ENCODE measurements around the gene SLC45A2.
"Not testable (repeated sequence)": the region's sequence is repeated elsewhere in the genome, so short reads cannot be mapped to it uniquely, and the experiment has no call there.

The SLC45A2 gene, protein sequence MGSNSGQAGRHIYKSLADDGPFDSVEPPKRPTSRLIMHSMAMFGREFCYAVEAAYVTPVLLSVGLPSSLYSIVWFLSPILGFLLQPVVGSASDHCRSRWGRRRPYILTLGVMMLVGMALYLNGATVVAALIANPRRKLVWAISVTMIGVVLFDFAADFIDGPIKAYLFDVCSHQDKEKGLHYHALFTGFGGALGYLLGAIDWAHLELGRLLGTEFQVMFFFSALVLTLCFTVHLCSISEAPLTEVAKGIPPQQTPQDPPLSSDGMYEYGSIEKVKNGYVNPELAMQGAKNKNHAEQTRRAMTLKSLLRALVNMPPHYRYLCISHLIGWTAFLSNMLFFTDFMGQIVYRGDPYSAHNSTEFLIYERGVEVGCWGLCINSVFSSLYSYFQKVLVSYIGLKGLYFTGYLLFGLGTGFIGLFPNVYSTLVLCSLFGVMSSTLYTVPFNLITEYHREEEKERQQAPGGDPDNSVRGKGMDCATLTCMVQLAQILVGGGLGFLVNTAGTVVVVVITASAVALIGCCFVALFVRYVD

DNA sequence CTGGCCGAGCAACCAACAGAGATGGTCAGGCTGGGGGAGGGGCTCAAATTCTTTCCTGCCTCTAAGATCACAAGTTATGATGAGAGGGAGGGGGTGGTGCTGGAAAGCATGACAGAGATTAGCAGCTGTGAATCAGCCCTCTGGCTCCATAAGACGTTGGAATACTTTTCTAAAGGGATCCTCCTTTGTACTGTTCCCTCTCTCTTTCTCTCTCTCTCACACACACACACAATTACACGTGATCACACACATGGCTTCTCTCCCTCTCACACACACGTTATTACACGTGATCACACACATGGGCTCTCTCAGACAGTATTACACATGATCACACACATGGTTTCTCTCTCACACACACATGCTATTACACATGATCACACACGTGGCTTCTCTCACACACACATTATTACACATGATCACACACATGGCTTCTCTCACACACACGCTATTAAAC is at the start of gene SLC45A2:
Gene SLC45A2 (minus strand): TSS at position 23 of the 454 bp plus-strand sequence. CDS start 110 bp downstream, outside the sequence.
- no peak for DNase-seq (ENCODE audit: low read depth, low spot score)

DNA sequence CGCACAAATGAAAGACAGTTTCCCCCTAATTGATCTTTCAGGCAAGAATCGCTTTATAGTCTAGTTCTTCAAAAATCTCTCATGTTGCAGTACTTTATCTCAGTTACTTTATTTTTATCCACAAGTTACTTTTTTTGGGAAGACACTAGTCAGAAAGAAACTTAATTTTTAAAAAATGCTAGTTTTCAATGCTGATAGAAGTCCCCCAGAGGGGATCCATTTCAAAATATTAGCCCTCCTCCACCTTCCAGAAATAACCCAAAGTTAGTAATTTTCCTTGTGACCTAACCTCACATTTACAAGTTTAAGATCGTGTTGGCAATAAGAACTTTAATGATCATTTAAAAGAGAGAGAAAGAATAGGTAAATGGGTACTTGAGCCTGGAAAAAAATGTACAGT is 47.5 kb upstream of the SLC45A2 start:
- no peak for DNase-seq (ENCODE audit: low read depth, low spot score)

DNA sequence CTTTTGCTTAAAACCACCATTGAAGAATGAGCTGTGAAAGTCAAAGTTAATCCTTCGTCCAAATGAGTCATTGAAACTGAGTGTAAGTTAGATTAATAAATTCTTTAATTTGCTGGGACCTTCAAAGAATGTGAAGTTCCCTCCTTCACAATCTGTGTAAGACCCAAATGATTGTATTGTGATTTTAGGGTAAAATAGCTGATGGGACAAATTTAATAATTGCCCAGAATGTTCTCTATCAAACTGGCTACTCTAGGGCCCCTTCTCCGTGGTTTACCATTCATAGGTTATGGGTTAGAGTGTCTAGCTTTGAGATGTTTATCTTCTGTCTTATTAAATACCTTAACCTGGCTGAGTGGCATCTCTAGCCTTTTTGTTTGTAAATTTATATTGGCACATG is 46.6 kb upstream of the SLC45A2 start:
- DNase-seq (ENCODE audit: low read depth, low spot score) = no peak

DNA sequence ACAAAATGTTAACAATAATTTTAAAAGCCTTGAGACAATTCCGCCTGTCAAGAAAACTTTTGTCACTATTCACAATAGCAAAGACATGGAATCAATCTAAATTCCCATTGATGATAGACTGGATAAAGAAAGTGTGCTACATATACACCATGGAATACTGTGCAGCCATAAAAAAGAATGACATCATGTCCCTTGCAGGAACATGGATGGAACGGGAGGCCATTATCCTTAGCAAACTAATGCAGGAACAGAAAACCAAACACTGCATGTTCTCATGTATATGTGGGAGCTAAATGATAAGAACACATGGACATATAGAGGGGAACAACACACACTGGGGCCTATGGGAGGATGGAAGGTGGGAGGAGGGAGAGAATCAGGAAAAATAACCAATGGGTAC is 46.1 kb upstream of the SLC45A2 start:
- not testable (repeated sequence) for DNase-seq (ENCODE audit: low read depth, low spot score)

DNA sequence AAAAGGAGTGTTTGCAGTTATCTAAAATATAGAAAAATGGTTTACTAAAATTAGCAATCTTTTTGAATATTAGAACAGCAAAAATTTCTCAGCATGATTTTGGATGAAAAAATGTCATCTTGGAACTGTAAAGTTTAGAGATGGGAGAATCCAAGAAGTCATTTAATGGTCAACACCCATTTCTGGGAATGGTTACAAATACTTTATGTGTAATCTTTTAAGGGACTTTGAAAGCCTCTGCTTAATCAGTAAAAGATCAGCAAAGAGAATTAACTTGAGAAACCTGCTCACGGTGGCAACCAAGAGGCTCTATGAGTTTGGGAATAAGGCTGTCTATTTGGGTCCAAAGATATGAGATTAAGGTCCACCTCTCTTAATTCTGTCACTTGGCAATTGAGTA is 45.6 kb upstream of the SLC45A2 start:
- no peak for DNase-seq (ENCODE audit: low read depth, low spot score)

DNA sequence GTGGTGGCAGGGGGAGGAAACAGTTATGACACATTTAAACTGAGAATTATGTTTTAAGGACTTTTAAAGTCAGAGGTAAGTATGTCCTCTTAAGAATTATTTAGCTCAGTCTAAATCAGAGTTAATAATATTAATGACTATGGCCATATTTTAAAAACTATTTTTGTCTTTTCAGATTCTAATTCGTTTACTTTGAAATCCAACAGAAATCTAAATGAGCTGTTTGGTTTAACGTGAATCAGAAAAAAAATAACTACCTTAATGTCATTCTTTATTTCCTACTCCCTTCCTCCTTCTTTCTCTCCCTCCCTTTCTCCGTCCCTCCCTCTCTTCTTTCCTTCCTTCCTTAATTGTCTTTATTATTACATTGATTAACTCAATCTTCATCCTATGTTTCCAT is 43.9 kb upstream of the SLC45A2 start:
- no peak for DNase-seq (ENCODE audit: low read depth, low spot score)

DNA sequence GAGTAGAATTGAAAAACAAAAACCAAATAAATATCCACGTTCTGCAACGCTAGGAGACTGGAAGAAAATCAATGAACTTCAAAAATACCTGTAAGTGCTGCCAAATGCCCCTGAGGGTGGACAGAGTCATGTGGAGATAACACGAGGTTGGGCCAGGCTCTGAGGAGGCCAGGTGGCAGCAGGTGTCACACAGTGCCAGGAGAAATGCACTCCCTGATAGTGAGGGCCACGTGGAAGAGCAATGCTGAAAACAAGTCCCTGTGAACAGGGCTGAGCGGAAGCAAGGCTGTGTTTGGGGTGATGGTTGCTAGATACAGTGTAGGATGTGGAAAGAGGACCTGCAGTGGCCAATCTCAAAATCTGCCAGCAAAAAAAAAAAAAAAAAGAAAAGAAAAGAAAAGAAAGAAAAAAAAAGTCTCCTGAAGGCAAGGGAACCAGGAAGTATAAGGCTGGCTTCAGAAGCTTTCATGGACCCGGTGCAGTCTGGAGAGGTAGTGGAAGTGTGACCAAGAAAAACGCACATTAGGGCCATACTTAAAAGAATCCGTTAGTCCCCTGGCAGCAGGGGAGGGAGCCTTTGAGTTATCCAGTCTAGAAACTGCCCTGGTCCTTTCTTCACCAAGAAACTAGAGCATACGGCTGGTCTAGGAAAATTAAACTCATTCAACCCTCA is 41.7 kb upstream of the SLC45A2 start:
- DNase-seq (ENCODE audit: low read depth, low spot score) = no peak

DNA sequence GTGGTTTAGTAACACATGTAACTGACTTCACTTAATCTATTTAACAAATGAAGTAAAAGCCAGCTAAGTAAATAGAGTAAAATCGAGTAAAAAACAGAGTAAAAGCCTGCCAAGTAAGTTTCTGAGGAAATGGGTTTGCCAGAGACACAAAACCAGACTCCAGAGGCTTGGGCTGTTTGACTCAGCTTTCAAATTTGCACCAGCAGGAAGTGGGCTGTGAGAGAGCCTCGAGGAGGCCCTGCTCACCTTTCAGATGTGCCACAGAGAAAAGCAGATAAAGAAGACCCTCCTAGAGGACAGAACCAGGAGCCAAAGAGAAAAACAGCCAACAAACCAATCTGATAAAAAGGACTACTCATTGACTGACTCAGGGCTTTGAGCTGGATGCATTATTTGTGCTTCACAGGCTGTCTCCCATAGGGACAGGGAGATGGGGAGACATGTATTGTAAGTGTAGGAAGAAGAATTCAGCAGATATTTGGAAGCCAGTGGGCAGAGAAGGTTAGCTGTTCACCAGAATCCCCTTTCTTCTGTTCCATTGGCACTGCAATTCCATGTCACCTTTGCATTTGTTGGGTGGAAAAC is 37.7 kb upstream of the SLC45A2 start:
- no peak for DNase-seq (ENCODE audit: low read depth, low spot score)

DNA sequence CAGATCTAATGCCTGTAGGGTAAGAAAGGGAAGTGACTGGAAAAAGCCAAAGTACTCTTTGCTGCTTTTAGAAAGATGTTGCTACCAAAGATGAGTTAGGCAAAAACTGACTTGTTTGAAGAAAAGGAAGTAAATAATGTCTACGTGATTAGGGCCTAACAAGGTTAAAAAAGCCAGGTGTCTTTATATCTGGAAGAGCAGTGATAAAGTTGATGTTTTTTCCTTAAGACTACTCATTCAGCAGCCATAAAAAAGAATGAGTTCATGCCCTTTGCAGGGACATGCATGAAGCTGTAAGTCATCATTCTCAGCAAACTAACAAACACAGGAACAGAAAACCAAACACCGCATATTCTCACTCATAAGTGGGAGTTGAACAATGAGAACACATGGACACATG is 36.8 kb upstream of the SLC45A2 start:
- no peak for DNase-seq (ENCODE audit: low read depth, low spot score)

DNA sequence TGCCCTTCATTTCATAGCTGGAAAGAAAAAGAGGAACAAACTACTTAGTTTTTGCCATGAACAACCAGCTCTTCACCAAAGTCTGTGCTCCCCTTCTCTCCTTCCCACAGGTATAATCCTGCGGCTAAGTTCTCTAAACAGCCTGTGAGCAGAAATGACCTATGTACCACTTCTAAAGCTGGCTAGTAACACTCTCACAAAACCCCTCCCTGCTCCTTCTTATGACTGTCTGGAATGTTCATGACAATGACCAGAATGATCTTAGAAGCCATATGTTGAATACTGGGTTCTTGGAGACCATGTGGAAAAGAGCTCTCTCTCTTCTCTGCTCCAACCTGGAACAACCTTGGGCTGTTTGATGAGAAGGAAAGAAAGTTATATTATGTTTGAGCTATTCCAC is 36.2 kb upstream of the SLC45A2 start:
- DNase-seq (ENCODE audit: low read depth, low spot score) = no peak

DNA sequence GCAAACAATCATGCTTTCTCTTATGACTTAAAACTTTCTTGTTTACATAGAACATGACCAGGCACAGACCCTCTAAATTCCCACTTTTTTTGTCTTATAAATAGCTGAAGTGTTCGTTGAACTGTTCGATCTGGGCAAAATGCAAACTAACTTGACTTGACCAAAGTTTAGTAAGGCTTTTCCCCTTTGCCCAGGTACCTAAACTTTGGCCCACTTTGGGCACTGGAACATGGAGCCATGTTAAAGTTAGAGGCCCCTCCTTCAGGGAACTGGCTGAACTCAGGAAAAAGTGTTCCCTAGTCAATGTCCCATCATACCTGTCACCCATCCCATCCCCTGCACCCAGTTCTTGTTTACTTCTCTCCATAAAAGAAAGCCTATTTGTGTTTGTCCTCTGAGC is 32.8 kb upstream of the SLC45A2 start:
- DNase-seq (ENCODE audit: low read depth, low spot score) = no peak

DNA sequence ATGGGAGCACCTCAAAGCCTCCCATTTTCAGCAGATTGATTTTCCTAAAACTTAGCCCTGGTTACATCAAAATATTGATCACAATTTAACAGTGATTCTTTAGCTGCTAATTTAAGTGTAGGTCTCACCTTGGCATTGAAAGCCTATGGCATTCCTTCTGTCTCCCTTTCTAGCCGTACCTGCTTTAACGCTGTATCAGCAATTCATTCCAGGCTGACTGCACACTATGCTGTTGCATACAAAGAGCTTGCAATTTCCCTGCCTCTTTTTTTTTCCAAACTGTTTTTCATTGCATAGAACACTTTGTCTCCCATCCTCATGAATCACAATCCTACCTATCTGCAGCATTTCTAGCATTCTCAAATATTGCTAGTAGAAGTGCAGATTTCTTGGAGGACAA is 32.3 kb upstream of the SLC45A2 start:
- no peak for DNase-seq (ENCODE audit: low read depth, low spot score)

DNA sequence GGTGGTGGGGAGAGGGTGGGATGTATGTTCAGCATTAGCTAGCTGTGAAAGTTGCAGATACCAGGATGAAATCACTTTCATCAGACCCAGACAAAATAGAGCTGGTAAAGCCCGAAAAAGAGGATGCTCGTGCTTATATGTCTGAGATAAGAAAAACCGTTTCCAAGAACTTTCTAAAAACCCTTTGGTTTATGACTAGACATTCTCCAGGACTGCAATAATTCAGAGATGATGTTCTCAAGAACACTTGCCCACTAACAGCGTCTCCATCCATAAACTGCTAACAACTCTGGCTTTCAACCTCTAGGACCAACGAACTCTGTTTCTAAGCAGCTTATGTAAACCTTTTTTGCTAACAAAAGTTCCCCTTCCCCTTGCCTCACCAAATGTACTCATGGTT is 31.7 kb upstream of the SLC45A2 start:
- DNase-seq (ENCODE audit: low read depth, low spot score) = no peak

DNA sequence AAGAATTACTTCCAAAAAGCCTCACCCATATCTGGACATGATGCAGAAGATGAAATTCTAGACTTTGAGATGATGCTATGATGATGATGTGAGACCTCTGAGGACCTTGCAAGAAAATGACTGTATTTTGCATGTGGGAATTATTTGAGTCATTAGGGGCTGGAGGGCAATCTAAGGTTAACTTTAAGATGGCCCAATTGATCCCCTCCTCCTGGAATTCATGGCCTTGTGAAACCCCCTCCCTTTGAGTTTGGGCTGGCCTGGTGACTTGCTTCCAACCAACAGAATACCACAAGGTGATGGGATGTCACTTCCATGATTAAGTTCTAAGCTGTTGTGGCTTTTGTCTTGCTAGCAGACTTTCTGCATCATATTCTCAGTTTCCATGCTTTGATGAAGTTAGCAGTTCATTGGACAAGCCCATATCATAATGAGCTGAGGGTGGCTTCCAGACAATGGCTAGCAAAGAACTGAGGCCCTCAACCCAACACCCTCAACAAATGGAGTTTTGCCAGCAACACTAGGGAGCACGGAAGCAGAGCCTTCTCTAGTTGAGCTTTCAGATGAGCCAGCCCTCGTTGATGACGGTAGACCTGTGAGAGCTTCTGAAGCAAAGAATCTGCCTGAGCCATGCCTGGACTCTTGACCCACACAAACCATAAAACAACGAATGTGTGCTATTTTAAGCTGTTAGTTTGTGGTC is 30.8 kb upstream of the SLC45A2 start:
- no peak for DNase-seq (ENCODE audit: low read depth, low spot score)

DNA sequence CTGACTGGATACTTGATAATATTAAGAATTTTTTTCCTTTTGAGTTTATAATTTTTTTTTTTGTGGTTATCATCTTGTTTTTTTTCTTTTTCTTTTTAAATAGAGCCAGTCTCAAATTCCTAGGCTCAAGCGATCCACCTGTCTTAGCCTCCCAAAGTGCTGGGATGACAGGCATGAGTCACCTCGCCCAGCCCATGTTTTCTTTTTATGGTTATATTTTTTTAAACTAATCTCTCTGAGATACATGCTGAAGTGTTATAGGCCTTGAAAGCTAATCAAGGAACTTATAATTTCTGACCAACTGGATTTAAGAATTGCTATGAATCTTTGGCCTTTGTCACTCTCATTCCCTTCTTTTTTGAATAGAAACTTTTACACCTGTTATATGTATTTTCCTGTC is 30.1 kb upstream of the SLC45A2 start:
- DNase-seq (ENCODE audit: low read depth, low spot score) = no peak

DNA sequence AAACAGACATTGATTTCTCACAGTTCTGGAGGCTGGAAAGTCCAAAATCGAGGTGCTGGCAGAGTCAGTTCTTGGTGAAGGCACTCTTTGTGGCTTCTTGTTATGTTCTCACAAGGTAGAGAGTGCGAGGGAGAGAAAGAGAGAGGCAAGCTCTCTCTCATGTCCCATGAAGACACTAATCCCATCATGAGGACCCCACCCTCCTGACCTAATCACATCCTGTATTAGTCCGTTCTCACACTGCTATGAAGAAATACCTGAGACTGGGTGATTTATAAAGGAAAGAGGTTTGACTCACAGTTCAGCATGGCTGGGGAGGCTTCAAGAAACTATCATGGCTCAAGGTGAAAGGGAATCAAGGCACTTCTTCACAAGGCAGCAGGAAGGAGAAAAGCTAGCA is 29.1 kb upstream of the SLC45A2 start:
- no peak for DNase-seq (ENCODE audit: low read depth, low spot score)

DNA sequence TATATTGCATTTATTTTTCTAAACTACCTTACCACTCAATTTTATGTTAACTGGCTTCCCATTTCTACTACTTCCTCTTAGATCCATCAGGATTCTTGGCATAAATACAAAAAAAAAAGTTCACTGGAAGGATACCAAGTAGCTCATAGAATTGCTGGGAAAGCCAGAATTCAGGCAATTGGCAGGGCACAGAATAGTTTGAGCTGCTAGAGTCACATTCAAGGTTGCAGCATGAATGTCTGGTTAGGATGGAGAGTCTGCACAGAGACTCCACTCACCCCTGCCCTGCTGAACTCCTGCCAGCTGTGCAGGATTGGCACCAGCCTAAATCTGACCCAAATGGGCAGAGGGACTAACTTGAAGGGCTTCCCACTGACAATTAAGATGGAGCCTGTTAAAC is 28.3 kb upstream of the SLC45A2 start:
- no peak for DNase-seq (ENCODE audit: low read depth, low spot score)

DNA sequence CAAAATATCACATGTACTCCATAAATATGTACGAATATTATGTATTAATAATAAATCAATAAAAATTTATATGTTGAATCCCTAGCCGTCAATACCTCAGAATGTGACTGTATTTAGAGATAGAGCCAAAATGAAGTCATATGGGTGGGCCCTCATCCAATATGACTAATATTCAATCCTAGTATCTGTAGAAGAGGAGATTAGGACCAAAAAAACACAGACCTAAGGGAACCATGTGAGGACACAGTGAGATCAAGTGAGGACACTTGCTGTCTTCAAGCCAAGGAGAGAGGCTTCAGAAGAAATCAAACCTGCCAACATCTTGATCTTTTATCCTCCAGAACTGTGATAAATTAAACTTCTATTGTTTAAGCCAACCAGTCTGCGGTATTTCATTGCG is 27.0 kb upstream of the SLC45A2 start:
- DNase-seq (ENCODE audit: low read depth, low spot score) = no peak

DNA sequence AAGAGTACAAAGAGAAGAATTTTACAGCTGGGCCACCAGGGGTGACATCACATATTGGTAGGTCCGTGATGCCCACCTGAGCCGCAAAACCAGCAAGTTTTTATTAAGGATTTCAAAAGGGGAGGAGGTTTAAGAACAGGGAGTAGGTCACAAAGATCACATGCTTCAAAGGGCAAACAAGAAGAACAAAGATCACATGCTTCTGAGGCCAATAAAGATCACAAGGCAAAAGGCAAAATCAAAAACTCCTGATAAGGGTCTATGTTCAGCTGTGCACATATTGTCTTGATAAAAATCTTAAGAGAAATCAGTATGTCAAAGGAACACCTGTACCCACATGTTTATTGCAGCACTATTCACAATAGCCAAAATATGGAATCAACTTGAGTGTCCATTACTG is 25.7 kb upstream of the SLC45A2 start:
- not testable (repeated sequence) for DNase-seq (ENCODE audit: low read depth, low spot score)

DNA sequence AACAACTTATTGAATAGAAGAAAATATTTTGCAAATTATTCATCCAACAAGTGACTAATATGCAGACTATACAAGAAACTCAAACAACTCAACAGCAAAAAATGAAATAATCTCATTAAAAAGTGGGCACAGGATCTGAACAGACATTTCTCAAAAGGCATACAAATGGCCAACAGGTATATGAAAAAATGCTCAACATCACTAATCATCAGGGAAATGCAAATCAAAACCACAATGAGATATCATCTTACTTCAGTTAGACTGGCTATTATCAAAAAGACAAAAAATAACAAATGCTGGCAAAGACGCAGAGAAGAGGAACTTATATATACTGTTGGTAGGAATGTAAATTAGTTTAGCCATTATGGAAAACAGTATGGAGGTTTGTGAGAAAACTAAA is 25.1 kb upstream of the SLC45A2 start:
- DNase-seq (ENCODE audit: low read depth, low spot score) = no peak

DNA sequence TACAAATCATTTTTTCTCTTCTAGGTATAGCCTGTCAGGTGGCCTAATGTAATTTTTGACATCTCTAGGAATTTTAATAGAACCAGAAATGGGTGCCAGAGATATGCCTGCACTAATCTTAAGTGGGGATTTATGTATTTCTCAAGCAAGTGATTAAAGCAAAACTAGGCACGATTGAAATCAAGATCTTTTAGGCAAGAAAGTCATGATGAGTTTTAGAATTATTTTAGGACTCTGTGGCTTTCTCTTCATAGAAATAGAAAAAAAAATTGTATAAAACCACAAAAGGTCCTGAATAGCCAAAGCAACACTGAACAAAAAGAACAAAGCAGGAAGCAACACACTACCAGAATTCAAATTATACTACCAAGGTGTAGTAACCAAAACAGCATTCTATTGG is 24.3 kb upstream of the SLC45A2 start:
- no peak for DNase-seq (ENCODE audit: low read depth, low spot score)
